Jurkat, Clone E6-1 (cell line): Measurements from ENCODE around the gene PARL.

ENCODE experiments used
- DNase-seq: peaks from one replicate; pipeline ENCODE4 v3.0.0-alpha.2; 2011; ENCODE audit warnings: low read depth, low spot score
- H3K4me3 ChIP-seq: 2 replicates; pipeline ENCODE4 v1.5.1; 2011; ENCODE audit warnings: mild to moderate bottlenecking, low read length, control low read depth, moderate library complexity

The PARL gene

GRCh38 chr3:183824761-183825455 lies 59.8 kb downstream of the PARL start:
- DNase-seq: no peak

GRCh38 chr3:183823963-183824362 lies 60.7 kb downstream of the PARL start:
- no peak for DNase-seq
- no peak overlapping the region; the same call in 1 of the 2 replicates for H3K4me3 ChIP-seq

More at GRCh38 chr3:183824761-183825455, 59.8 kb downstream of the PARL start:
- peak overlapping the region; percentile 69 for H3K4me3 ChIP-seq

- no peak overlapping the region for H3K4me3 ChIP-seq
These were observed 62.0 kb downstream of the PARL start for GRCh38 chr3:183822631-183823030.

GRCh38 chr3:183819831-183820230 lies 64.8 kb downstream of the PARL start:
- H3K4me3 ChIP-seq: no peak overlapping the region
- DNase-seq: no peak

More at GRCh38 chr3:183822631-183823030, 62.0 kb downstream of the PARL start:
- DNase-seq: no peak

- no peak for DNase-seq
- H3K4me3 ChIP-seq: no peak overlapping the region
These were observed 65.7 kb downstream of the PARL start for GRCh38 chr3:183818706-183819624.

GRCh38 chr3:183818041-183818620 lies 66.5 kb downstream of the PARL start:
- H3K4me3 ChIP-seq: no peak overlapping the region
- no peak for DNase-seq

GRCh38 chr3:183817639-183818038 lies 67.0 kb downstream of the PARL start:
- no peak overlapping the region for H3K4me3 ChIP-seq
- DNase-seq: no peak

GRCh38 chr3:183816681-183817510 lies 67.8 kb downstream of the PARL start:
- no peak overlapping the region for H3K4me3 ChIP-seq
- DNase-seq: no peak

GRCh38 chr3:183815951-183816475 lies 68.7 kb downstream of the PARL start:
- H3K4me3 ChIP-seq: no peak overlapping the region
- DNase-seq: no peak

GRCh38 chr3:183815563-183815940 lies 69.1 kb downstream of the PARL start:
- no peak for DNase-seq
- H3K4me3 ChIP-seq: no peak overlapping the region

GRCh38 chr3:183814240-183814639 lies 70.4 kb downstream of the PARL start:
- no peak for DNase-seq
- H3K4me3 ChIP-seq: no peak overlapping the region

- no peak for DNase-seq
These were observed 71.8 kb downstream of the PARL start for GRCh38 chr3:183812761-183813445.

GRCh38 chr3:183811638-183812037 lies 73.0 kb downstream of the PARL start:
- H3K4me3 ChIP-seq: no peak overlapping the region
- DNase-seq: no peak

More at GRCh38 chr3:183812761-183813445, 71.8 kb downstream of the PARL start:
- no peak overlapping the region for H3K4me3 ChIP-seq

- H3K4me3 ChIP-seq: no peak overlapping the region
- DNase-seq: no peak
These were observed 73.8 kb downstream of the PARL start for GRCh38 chr3:183810643-183811594.

GRCh38 chr3:183809270-183809669 lies 75.4 kb downstream of the PARL start:
- no peak overlapping the region for H3K4me3 ChIP-seq
- DNase-seq: no peak

- DNase-seq: no peak
These were observed 76.3 kb downstream of the PARL start for GRCh38 chr3:183808355-183808754.

GRCh38 chr3:183807881-183808280 lies 76.8 kb downstream of the PARL start:
- H3K4me3 ChIP-seq: no peak overlapping the region
- no peak for DNase-seq

More at GRCh38 chr3:183808355-183808754, 76.3 kb downstream of the PARL start:
- H3K4me3 ChIP-seq: no peak overlapping the region
